Measurements from ENCODE around the gene CSMD2. TPM values are rescaled to one million over a fixed set of nuclear protein-coding genes. Genes with fewer than 3 reads are reported as not detected.

CSMD2 gene
- total and polyA plus RNA-seq, 2 of the 8 experiments (the other 6 are each of a cell fraction or from before 2014, with no cell fraction given) = 7.0 to 14.7 TPM

DNA sequence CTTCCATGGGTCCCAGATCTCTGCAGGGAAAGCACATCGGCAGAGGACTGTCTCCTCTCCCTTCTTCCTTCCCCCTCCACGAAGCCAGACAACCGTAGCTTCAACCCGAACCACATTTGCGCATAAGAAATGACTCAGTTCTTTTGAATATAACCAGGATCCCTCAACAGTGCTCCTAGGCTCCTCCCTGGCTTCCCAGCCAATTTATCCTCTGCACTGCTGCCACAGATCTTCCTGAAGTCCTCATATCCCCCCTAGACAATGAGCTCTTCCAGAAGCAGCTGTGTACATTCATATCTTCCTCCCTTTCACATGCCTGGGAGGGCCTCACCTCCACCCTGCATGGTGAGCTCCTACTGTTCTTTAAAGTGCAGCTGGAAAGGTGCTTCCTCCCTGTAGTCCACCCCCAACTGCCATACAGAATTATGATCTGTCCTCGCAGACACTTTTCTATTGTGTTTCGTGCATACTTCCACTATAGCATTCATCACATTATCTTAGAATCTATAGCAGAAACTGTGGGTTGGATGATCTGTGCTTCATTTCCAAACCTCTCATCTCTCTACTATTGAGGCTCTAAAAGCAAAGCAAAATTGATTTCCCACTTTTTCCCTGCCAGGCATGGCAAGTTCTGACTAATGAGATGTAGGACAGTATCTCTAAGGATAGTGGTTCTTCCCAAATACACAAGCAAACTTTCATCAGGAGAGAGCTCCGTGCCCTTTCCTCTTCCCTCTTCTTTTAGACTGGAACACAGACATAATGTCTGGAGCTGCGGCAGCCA, 480.4 kb downstream of the CSMD2 start:
- H4K20me1 ChIP-seq (replicated peaks in 1 of 2; ENCODE audit: control insufficient read depth in 1 of 2, insufficient read depth in 2 of 2, low read length in 2 of 2) = peaks cover 0 to 2% of the 10 kb centered on the region in 2 experiments
- POLR2A ChIA-PET (ENCODE audit: partially characterized antibody) = interaction anchor here (1.1 kb wide), 1 partner anchor 117 kb away, joined by 3 read pairs; no protein-coding TSS in a partner anchor
- FAIRE-seq = no peak

More for the DNA sequence above, 480.4 kb downstream of the CSMD2 start:
- Histone ChIP-seq H2BK120ac (replicated peaks; ENCODE audit: low read depth, low read length) (no peak overlapping the region), H3K27ac (ENCODE audit: low read depth, low read length) (no peak overlapping the region), H2AK5ac (ENCODE audit: low read depth, low read length) (no peak overlapping the region), H3K79me1 (ENCODE audit: low read depth, low read length) (no peaks in the 10 kb centered on the region), H3K23ac (ENCODE audit: insufficient read length) (no peak overlapping the region), H3K18ac (ENCODE audit: extremely low read depth, low read length) (no peak overlapping the region), H3K4me1 (replicated peaks in 1 of 4; ENCODE audit: control insufficient read depth in 3 of 4, insufficient read depth in 4 of 4, low read length in 3 of 4) (no peaks in the 10 kb centered on the region), H3K36me3 (ENCODE audit: control insufficient read depth in 2 of 4, insufficient read depth in 4 of 4, low read length in 3 of 4) (peaks cover 0 to 3% (median 0%) of the 10 kb centered on the region in 4 experiments; a peak in 1 of 8 replicates), H3K4ac (replicated peaks; ENCODE audit: insufficient read length, low read depth, low read length) (no peak overlapping the region), H2AFZ (ENCODE audit: low read length) (no peak overlapping the region), H4K8ac (ENCODE audit: extremely low read depth, insufficient read depth, low read length) (no peak overlapping the region), H3K4me2 (ENCODE audit: insufficient read depth in 1 of 2, low read depth in 2 of 2, low read length in 2 of 2) (no peak overlapping the region), H2BK12ac (ENCODE audit: low read depth, low read length) (no peak overlapping the region), H3K27me3 (replicated peaks in 1 of 4; ENCODE audit: control insufficient read depth in 3 of 4, extremely low read depth in 1 of 4, insufficient read depth in 3 of 4, low read length in 3 of 4) (no peaks in the 10 kb centered on the region), H3K79me2 (ENCODE audit: control insufficient read depth in 1 of 2, insufficient read depth in 2 of 2, low read length in 2 of 2) (no peaks in the 10 kb centered on the region), H2BK20ac (ENCODE audit: low read length) (no peak overlapping the region), H3K9ac (replicated peaks in 1 of 4; ENCODE audit: extremely low read depth in 1 of 4, low read depth in 3 of 4, low read length in 3 of 4) (no peak overlapping the region), H3K14ac (ENCODE audit: insufficient read length) (no peak overlapping the region), H2BK5ac (ENCODE audit: low read depth, low read length) (no peak overlapping the region), H3K23me2 (ENCODE audit: low read depth, low read length) (no peaks in the 10 kb centered on the region), H3K9me3 (ENCODE audit: insufficient read depth in 2 of 2, low read depth in 1 of 2, low read length in 1 of 2) (no peaks in the 10 kb centered on the region), H2BK15ac (ENCODE audit: low read length) (no peak overlapping the region), H4K91ac (replicated peaks; ENCODE audit: insufficient read length, low read length) (no peak overlapping the region), H3K56ac (replicated peaks; ENCODE audit: insufficient read length, low read depth, low read length) (no peak overlapping the region), H4K5ac (ENCODE audit: insufficient read length, low read depth, low read length) (no peak overlapping the region), H3K4me3 (ENCODE audit: extremely low read depth in 1 of 4, insufficient read depth in 2 of 4, low read depth in 3 of 4, low read length in 4 of 4) (no peak overlapping the region)
- no peak for DNase-seq (ENCODE audit: low read depth in 1 of 2, low spot score in 2 of 2)
- CTCF ChIA-PET (ENCODE audit: partially characterized antibody) = interaction anchor here (0.7 to 1.6 kb wide), 6 partner anchors 14 to 658 kb away, joined by 3 to 5 read pairs (median 4); no protein-coding TSS in a partner anchor
- TF ChIP-seq NRF1 (IDR thresholded peaks at IDR 0.05; ENCODE audit: low read depth, low read length) = no peak
- TF ChIP-seq POLR2A (IDR thresholded peaks at IDR 0.05; ENCODE audit: control extremely low read depth in 1 of 2, low read depth in 2 of 2, low read length in 2 of 2) = no peak
- no peak for TF ChIP-seq SIRT6 (IDR thresholded peaks at IDR 0.05; ENCODE audit: low read length)
- no peak for TF ChIP-seq RFX5 (IDR thresholded peaks at IDR 0.05; ENCODE audit: borderline replicate concordance, low read depth, low read length)
- 82% methylated on average over 8 of the region's 9 CpGs; no CpG with 5 or more reads in 1 of the 2 experiments for WGBS, 2 experiments (ENCODE audit: extremely low coverage in 1 of 2, insufficient coverage in 1 of 2, insufficient read length in 1 of 2, insufficient replicate concordance in 2 of 2, low coverage in 1 of 2, low lambda C conversion rate in 2 of 2, missing lambda C conversion rate in 1 of 2)
